Caco-2 (cell line): ENCODE data around the gene RABGAP1L. TPM values are rescaled to one million over a fixed set of nuclear protein-coding genes. Genes with fewer than 3 reads are reported as not detected.

Experiments used
- BruUV-seq: library from RNA; stranded (reverse); fragments of 400-500 nt; replicated peaks from 2 replicates; lab custom pipeline; 2021; lab: Mats Ljungman, UMichigan
- CTCF ChIA-PET: fragments of 300-600 bp; sonication (Branson Sonifier 250); formaldehyde crosslinking; loops from one replicate; lab custom pipeline; 2022; ENCODE audit warnings: antibody characterized with exemption; lab: Charles Lee
- POLR2A ChIA-PET: fragments of 300-600 bp; sonication (Branson Sonifier 250); formaldehyde crosslinking; loops from one replicate; lab custom pipeline; 2022; ENCODE audit warnings: antibody characterized with exemption; lab: Charles Lee
- DNase-seq, 2 experiments: peaks; one replicate each; pipeline versions ENCODE4 v3.0.0 to v3.0.0-alpha.2; 2020 to 2022
- H3K27me3 ChIP-seq: replicated peaks from 2 replicates; pipeline ENCODE4 v1.6.0; 2011; ENCODE audit warnings: low read length; ENCODE audit not compliant: control insufficient read depth, insufficient read depth
- H3K36me3 ChIP-seq: 2 replicates; pipeline ENCODE4 v1.5.1; 2011; ENCODE audit warnings: low read length; ENCODE audit not compliant: control insufficient read depth, insufficient read depth
- H3K4me1 ChIP-seq: fragments of 250-450 bp; sonication (Bioruptor Pico); 2 replicates; pipeline ENCODE4 v1.5.1; 2020; ENCODE audit warnings: mild to moderate bottlenecking
- H3K4me3 ChIP-seq: 2 replicates; pipeline ENCODE4 v1.5.1; 2011; ENCODE audit warnings: low read depth, mild to moderate bottlenecking, control low read depth, low read length
- H3K9me3 ChIP-seq: fragments of 250-450 bp; sonication (Bioruptor Pico); 2 replicates; pipeline ENCODE4 v1.5.1; 2020; ENCODE audit warnings: mild to moderate bottlenecking, moderate library complexity
- H3K27ac Mint-ChIP-seq: one replicate; pipeline ENCODE4 v1.8.0; 2022; ENCODE audit warnings: mixed read lengths; ENCODE audit not compliant: unreplicated experiment
- H3K27me3 Mint-ChIP-seq: one replicate; pipeline ENCODE4 v1.8.0; 2022; ENCODE audit warnings: mixed read lengths; ENCODE audit not compliant: insufficient read depth, unreplicated experiment
- H3K36me3 Mint-ChIP-seq: one replicate; pipeline ENCODE4 v1.8.0; 2022; ENCODE audit warnings: mild to moderate bottlenecking, mixed read lengths; ENCODE audit not compliant: insufficient read depth, unreplicated experiment
- H3K4me1 Mint-ChIP-seq: one replicate; pipeline ENCODE4 v1.8.0; 2022; ENCODE audit warnings: low read depth, mixed read lengths; ENCODE audit not compliant: unreplicated experiment
- H3K4me3 Mint-ChIP-seq: one replicate; pipeline ENCODE4 v1.8.0; 2022; ENCODE audit warnings: mild to moderate bottlenecking, moderate library complexity, mixed read lengths; ENCODE audit not compliant: unreplicated experiment
- H3K9me3 Mint-ChIP-seq: one replicate; pipeline ENCODE4 v1.8.0; 2022; ENCODE audit warnings: mixed read lengths; ENCODE audit not compliant: unreplicated experiment
- CTCF ChIP-seq, 2 experiments: fragments of 200-600 bp in 1 of 2; IDR thresholded peaks; 1 replicate in 1 of 2; 2 replicates in 1 of 2; pipeline versions ENCODE4 v1.5.1 to v1.8.0; 2011 to 2022; ENCODE audit warnings: antibody characterized with exemption in 1 of 2, control low read depth in 1 of 2, inconsistent platforms in 1 of 2, low read depth in 1 of 2, low read length in 1 of 2, mild to moderate bottlenecking in 1 of 2, moderate library complexity in 1 of 2; ENCODE audit not compliant: insufficient read depth in 1 of 2, severe bottlenecking in 1 of 2, unreplicated experiment in 1 of 2
- intact Hi-C: fragments of 100-400 bp; cut with micrococcal nuclease; formaldehyde crosslinking; loops from one replicate; pipeline ENCODE4 v1.10.0; 2022; ENCODE audit not compliant: unreplicated experiment
- total RNA-seq: library from RNA; stranded (reverse); gene quantifications from 2 replicates; pipeline ENCODE4 v1.2.3, GENCODE V29; 2022

RABGAP1L gene
- total RNA-seq, 1 experiment from 2014 or later = 20.3 TPM

- POLR2A ChIA-PET = no interaction called here
Observed at GRCh38 chr1:174376030-174376429, 216.7 kb downstream of the RABGAP1L start.

GRCh38 chr1:174391716-174392115 lies 232.4 kb downstream of the RABGAP1L start:
- ChIA-PET POLR2A (no interaction called here), CTCF (no interaction called here)
- BruUV-seq = no TSS peak
- H3K9me3 ChIP-seq = no peaks in the 10 kb centered on the region
- H3K4me3 Mint-ChIP-seq = no peak overlapping the region
- no peak overlapping the region for H3K4me3 ChIP-seq
- no peaks in the 10 kb centered on the region for H3K36me3 Mint-ChIP-seq
- no peaks in the 10 kb centered on the region for H3K4me1 ChIP-seq
- no peaks in the 10 kb centered on the region for H3K4me1 Mint-ChIP-seq
- no peaks in the 10 kb centered on the region for H3K27me3 ChIP-seq
- intact Hi-C loops = no loop called here
- no peaks in the 10 kb centered on the region for H3K36me3 ChIP-seq
- no peak for TF ChIP-seq CTCF (IDR thresholded peaks at IDR 0.05; ENCODE audit: insufficient read depth in 1 of 2, low read depth in 1 of 2, low read length in 1 of 2, severe bottlenecking in 1 of 2, unreplicated experiment in 1 of 2)
- no peaks in the 10 kb centered on the region for H3K9me3 Mint-ChIP-seq
- H3K27me3 Mint-ChIP-seq = no peaks in the 10 kb centered on the region
- H3K27ac Mint-ChIP-seq = no peak overlapping the region
- no peak for DNase-seq

More at GRCh38 chr1:174376030-174376429, 216.7 kb downstream of the RABGAP1L start:
- DNase-seq = no peak
- no peaks in the 10 kb centered on the region for H3K4me1 ChIP-seq
- TF ChIP-seq CTCF (IDR thresholded peaks at IDR 0.05; ENCODE audit: insufficient read depth in 1 of 2, low read depth in 1 of 2, low read length in 1 of 2, severe bottlenecking in 1 of 2, unreplicated experiment in 1 of 2) = no peak
- H3K27me3 Mint-ChIP-seq = no peaks in the 10 kb centered on the region
- no peaks in the 10 kb centered on the region for H3K36me3 ChIP-seq
- no TSS peak for BruUV-seq
- H3K9me3 Mint-ChIP-seq = no peaks in the 10 kb centered on the region
- CTCF ChIA-PET = no interaction called here
- H3K36me3 Mint-ChIP-seq = no peaks in the 10 kb centered on the region
- no peaks in the 10 kb centered on the region for H3K9me3 ChIP-seq
- H3K4me3 ChIP-seq = no peak overlapping the region
- no peak overlapping the region for H3K27ac Mint-ChIP-seq
- H3K4me1 Mint-ChIP-seq = no peaks in the 10 kb centered on the region
- no peak overlapping the region for H3K4me3 Mint-ChIP-seq
- intact Hi-C loops = no loop called here
- no peaks in the 10 kb centered on the region for H3K27me3 ChIP-seq

GRCh38 chr1:174393885-174394284 lies 234.6 kb downstream of the RABGAP1L start:
- BruUV-seq = no TSS peak
- no peaks in the 10 kb centered on the region for H3K4me1 Mint-ChIP-seq
- H3K27me3 Mint-ChIP-seq = no peaks in the 10 kb centered on the region
- H3K4me3 Mint-ChIP-seq = no peak overlapping the region
- POLR2A ChIA-PET = no interaction called here
- no peaks in the 10 kb centered on the region for H3K9me3 Mint-ChIP-seq
- no peak for TF ChIP-seq CTCF (IDR thresholded peaks at IDR 0.05; ENCODE audit: insufficient read depth in 1 of 2, low read depth in 1 of 2, low read length in 1 of 2, severe bottlenecking in 1 of 2, unreplicated experiment in 1 of 2)
- no peak overlapping the region for H3K27ac Mint-ChIP-seq
- CTCF ChIA-PET = no interaction called here
- Histone ChIP-seq H3K4me3 (no peak overlapping the region), H3K4me1 (no peaks in the 10 kb centered on the region), H3K36me3 (no peaks in the 10 kb centered on the region), H3K9me3 (no peaks in the 10 kb centered on the region), H3K27me3 (no peaks in the 10 kb centered on the region)
- H3K36me3 Mint-ChIP-seq = no peaks in the 10 kb centered on the region
- DNase-seq = no peak
- intact Hi-C loops = no loop called here
